ENCODE data around the gene NUTM2B.
A peak's percentile ranks its signal among the peaks of the same experiment; 100 is the strongest.
"Not testable (repeated sequence)": the region's sequence is repeated elsewhere in the genome, so short reads cannot be mapped to it uniquely, and the experiment has no call there.

NUTM2B gene

GRCh38 chr10:79748510-79748909 lies 45.5 kb downstream of the NUTM2B start:
- not testable (repeated sequence) for H3K18ac ChIP-seq (ENCODE audit: low read length); H4K12ac ChIP-seq (ENCODE audit: low read depth, low read length); H2AK5ac ChIP-seq (ENCODE audit: low read length); H3K4ac ChIP-seq (ENCODE audit: low read depth, low read length); H3K79me1 ChIP-seq (ENCODE audit: low read length); H3K27ac ChIP-seq (ENCODE audit: low read depth, low read length); H2BK5ac ChIP-seq (ENCODE audit: low read depth, low read length, poor library complexity); H3K23ac ChIP-seq (ENCODE audit: low read length); H4K8ac ChIP-seq (ENCODE audit: low read depth, low read length); H2BK12ac ChIP-seq (ENCODE audit: low read length); H3K36me3 ChIP-seq (ENCODE audit: control insufficient read depth in 1 of 2, insufficient read depth in 2 of 2, low read length in 2 of 2); H4K91ac ChIP-seq (ENCODE audit: low read depth, low read length); H3K79me2 ChIP-seq (ENCODE audit: control insufficient read depth, insufficient read depth, low read length, poor library complexity); H3K4me1 ChIP-seq (ENCODE audit: control insufficient read depth in 1 of 2, insufficient read depth in 2 of 2, low read length in 2 of 2); H2BK120ac ChIP-seq (ENCODE audit: insufficient read depth, low read length, poor library complexity); H3K27me3 ChIP-seq (ENCODE audit: insufficient read depth, low read length); DNase-seq; H3K4me2 ChIP-seq (ENCODE audit: low read length); H3K4me3 ChIP-seq (ENCODE audit: low read depth, low read length); H3K9ac ChIP-seq (ENCODE audit: low read length); H3K9me3 ChIP-seq (ENCODE audit: insufficient read depth, low read depth, low read length); H3K14ac ChIP-seq (ENCODE audit: low read length); H2AFZ ChIP-seq (ENCODE audit: insufficient read depth, low read length, poor library complexity)
- no CpG with 5 or more reads among the region's 2 CpGs for WGBS (ENCODE audit: extremely low coverage, insufficient coverage, insufficient read length)

GRCh38 chr10:79753601-79754000 lies 50.6 kb downstream of the NUTM2B start:
- not testable (repeated sequence) for H3K27ac ChIP-seq (ENCODE audit: low read depth, low read length)

GRCh38 chr10:79758297-79758993 lies 55.4 kb downstream of the NUTM2B start:
- peak in 1 of 2 donors; percentile 2 for DNase-seq
- H4K8ac ChIP-seq (ENCODE audit: low read depth, low read length); H3K9ac ChIP-seq (ENCODE audit: low read length); H3K4ac ChIP-seq (ENCODE audit: low read depth, low read length); H2BK12ac ChIP-seq (ENCODE audit: low read length); H3K18ac ChIP-seq (ENCODE audit: low read length); H2BK120ac ChIP-seq (ENCODE audit: insufficient read depth, low read length, poor library complexity); H3K4me3 ChIP-seq (ENCODE audit: low read depth, low read length); H3K23ac ChIP-seq (ENCODE audit: low read length); H3K27me3 ChIP-seq (ENCODE audit: insufficient read depth, low read length); H3K9me3 ChIP-seq (ENCODE audit: insufficient read depth, low read depth, low read length); H3K79me2 ChIP-seq (ENCODE audit: control insufficient read depth, insufficient read depth, low read length, poor library complexity); H3K14ac ChIP-seq (ENCODE audit: low read length); H2AFZ ChIP-seq (ENCODE audit: insufficient read depth, low read length, poor library complexity); H4K91ac ChIP-seq (ENCODE audit: low read depth, low read length); H3K36me3 ChIP-seq (ENCODE audit: control insufficient read depth in 1 of 2, insufficient read depth in 2 of 2, low read length in 2 of 2); H4K12ac ChIP-seq (ENCODE audit: low read depth, low read length); H3K27ac ChIP-seq (ENCODE audit: low read depth, low read length); H3K4me2 ChIP-seq (ENCODE audit: low read length); H3K4me1 ChIP-seq (ENCODE audit: control insufficient read depth in 1 of 2, insufficient read depth in 2 of 2, low read length in 2 of 2); H2AK5ac ChIP-seq (ENCODE audit: low read length); H2BK5ac ChIP-seq (ENCODE audit: low read depth, low read length, poor library complexity); H3K79me1 ChIP-seq (ENCODE audit: low read length): not testable (repeated sequence)
- no CpG with 5 or more reads among the region's 3 CpGs for WGBS (ENCODE audit: extremely low coverage, insufficient coverage, insufficient read length)

More at GRCh38 chr10:79753601-79754000, 50.6 kb downstream of the NUTM2B start:
- not testable (repeated sequence) for H3K23ac ChIP-seq (ENCODE audit: low read length); DNase-seq; H3K4me1 ChIP-seq (ENCODE audit: control insufficient read depth in 1 of 2, insufficient read depth in 2 of 2, low read length in 2 of 2); H4K8ac ChIP-seq (ENCODE audit: low read depth, low read length); H2BK5ac ChIP-seq (ENCODE audit: low read depth, low read length, poor library complexity); H4K12ac ChIP-seq (ENCODE audit: low read depth, low read length); H3K9ac ChIP-seq (ENCODE audit: low read length); H3K4ac ChIP-seq (ENCODE audit: low read depth, low read length); H2BK120ac ChIP-seq (ENCODE audit: insufficient read depth, low read length, poor library complexity); H3K18ac ChIP-seq (ENCODE audit: low read length); H2AFZ ChIP-seq (ENCODE audit: insufficient read depth, low read length, poor library complexity); H3K36me3 ChIP-seq (ENCODE audit: control insufficient read depth in 1 of 2, insufficient read depth in 2 of 2, low read length in 2 of 2); H3K27me3 ChIP-seq (ENCODE audit: insufficient read depth, low read length); H2BK12ac ChIP-seq (ENCODE audit: low read length); H3K14ac ChIP-seq (ENCODE audit: low read length); H4K91ac ChIP-seq (ENCODE audit: low read depth, low read length); H3K4me3 ChIP-seq (ENCODE audit: low read depth, low read length); H3K79me1 ChIP-seq (ENCODE audit: low read length); H2AK5ac ChIP-seq (ENCODE audit: low read length); H3K4me2 ChIP-seq (ENCODE audit: low read length); H3K9me3 ChIP-seq (ENCODE audit: insufficient read depth, low read depth, low read length); H3K79me2 ChIP-seq (ENCODE audit: control insufficient read depth, insufficient read depth, low read length, poor library complexity)
